ENCODE data around the gene PIM3.
"Not testable (repeated sequence)": the region's sequence is repeated elsewhere in the genome, so short reads cannot be mapped to it uniquely, and the experiment has no call there.

Gene PIM3

GRCh38 chr22:49943771-49944398 lies 16.7 kb upstream of the PIM3 start:
- DNase-seq, result no peak

DNA sequence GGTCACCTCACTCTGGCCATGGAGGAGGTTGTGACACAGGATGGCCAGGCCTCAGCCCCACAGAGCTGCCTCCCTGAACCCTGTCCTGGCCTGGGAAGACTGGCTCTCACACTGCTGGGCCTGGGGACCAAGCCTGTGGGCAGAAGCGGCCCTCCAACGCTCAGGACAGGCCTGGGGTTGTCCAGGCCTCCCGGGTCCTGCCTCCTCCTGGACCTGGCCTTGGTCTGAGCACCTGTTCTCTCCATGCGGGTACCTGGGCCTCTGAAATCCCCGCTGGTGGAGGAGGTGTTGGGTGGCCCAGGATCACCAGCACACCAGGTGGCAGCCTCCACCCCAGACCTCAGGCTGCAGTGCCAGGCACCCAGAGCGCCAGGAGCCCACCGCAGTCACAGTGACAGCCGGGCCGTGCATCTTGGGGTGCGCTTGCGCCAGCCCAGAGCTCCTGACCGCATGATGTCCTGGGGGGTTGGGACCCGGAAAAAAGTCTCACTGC lies 16.1 kb upstream of the PIM3 start:
- no peak for DNase-seq

- not testable (repeated sequence) for DNase-seq
Measured at GRCh38 chr22:49945042-49945794, 15.4 kb upstream of the PIM3 start.

- DNase-seq, result peak; percentile 24
Measured at GRCh38 chr22:49946612-49947295, 13.8 kb upstream of the PIM3 start.

GRCh38 chr22:49947296-49947622 lies 13.3 kb upstream of the PIM3 start:
- DNase-seq, result no peak

GRCh38 chr22:49948116-49948957 lies 12.2 kb upstream of the PIM3 start:
- DNase-seq, result no peak

DNA sequence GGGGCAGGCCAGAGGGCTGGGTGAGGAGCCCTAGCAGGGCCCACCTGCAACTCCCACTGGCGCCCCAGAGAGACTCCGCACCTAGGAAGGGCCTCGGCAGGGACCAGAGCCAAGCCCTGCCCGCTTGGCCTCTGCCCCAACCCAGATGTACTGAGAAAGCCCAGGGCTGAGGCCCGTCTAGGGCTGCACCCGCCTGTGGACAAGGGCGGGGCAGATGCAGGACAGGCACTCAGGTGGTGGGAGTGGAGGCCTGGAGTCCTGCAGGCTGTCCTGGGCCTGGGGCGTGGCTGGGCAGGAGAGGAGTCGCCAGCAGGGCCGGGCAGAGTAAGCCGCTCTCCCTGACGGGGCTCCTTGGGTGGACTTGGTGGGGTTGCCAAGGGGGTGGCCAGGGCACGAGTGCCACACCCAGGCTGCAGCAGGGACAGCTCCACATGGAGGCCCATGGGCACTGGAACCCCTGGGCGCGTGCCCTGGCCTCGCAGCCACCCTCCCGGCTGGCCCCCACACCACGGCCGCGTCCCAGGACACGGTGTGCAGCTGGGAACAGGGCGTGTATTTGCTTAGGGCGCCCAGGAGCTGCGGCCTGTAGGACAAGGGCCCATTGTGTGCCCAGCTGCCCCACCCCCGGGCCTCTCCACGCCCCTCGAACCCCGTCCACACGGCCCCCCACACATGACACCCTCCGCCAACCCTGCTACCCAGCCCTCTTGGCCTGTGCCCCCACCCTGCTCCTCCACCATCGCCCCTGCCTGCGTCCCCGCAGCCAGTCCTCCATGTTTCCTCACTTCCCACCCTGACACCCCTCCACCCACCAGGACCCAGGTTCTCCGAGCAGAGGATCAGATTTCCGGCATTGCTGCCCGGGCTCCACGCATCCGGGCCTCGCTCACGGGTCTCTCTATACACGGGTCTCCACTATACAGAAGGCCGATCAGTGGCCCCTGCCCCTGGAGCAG lies 11.3 kb upstream of the PIM3 start:
- no peak for DNase-seq

GRCh38 chr22:49949914-49950292 lies 10.7 kb upstream of the PIM3 start:
- DNase-seq, result no peak

DNA sequence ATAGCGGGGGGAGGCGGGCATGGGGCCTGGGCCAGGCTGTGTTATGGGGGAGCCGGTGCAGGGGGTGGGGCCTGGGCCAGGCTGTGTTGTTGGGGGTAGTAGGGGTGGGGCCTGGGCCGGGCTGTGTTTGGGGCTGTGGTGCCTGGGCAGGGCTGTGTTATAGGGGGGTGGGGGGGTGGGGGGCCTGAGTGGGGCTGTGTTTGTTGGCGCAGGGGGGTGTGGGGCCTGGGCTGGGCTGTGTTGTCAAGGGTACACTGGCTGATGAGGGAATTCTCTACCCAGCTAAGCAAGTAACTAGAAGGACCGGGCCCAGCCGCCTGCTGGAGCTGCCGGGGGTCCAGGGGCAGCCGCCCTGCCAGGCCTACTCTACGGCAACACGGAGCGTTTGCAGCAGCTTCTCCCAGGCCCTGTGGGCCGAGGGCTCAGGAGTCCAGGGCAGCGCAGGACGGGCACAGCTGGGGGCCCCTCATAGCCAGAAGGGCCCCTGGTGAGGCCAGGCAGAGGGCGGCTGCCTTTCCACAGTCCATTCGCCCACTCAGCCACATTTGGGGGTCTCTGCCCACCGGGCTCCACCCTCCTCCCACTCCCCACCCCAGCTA lies 10.1 kb upstream of the PIM3 start:
- DNase-seq, result no peak

DNA sequence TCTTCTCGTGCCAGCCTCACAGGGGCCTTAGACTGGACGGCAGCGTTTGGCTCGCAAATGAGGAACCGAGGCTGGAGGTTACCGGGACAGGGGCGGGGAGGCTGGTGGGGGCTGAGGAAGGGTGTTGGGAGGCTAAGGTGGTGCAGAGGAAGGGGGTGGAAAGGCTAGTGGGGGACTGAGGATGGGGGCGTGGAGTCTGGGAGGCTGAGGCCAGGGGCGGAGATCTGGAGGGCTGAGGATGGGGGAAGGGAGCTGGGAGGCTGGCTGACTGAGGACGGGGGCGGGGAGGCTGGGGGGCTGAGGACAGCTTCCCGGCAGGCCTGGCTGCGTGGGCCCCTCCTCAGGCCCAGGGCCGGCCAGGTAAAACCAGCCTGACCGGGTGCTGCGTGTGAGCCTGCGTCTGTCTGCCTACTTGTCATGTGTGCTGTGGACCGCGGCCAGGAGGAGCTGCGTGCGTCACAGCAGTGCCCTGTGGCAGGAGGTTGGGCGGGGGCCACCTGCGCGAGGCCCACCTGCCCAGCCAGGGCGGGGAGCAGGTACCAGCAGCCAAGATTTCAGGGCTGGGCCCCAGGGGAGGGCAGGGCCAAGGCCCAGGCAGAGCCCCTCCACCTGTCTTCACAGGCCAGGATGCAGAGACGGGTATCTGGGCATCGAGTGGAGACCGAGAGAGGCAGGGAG lies 9.4 kb upstream of the PIM3 start:
- DNase-seq, result peak; percentile 21

DNA sequence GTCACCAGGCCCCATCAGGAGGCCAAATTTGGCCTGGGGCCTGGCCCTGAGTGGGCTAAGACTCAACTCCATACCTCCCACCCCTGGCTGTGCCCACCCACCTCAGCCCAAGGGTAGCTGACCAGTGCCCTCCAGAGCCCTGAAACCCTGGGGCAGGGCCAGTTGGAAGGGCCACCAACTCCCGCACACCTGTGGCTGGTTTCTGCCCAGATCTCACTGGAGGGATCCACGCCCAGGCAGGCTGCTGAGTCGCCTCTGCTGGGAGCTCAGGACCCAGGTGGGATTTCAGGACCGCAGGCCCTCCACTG lies 8.9 kb upstream of the PIM3 start:
- no peak for DNase-seq

GRCh38 chr22:49951986-49952896 lies 8.3 kb upstream of the PIM3 start:
- DNase-seq, result no peak

- no peak for DNase-seq
Measured at GRCh38 chr22:49953027-49953679, 7.4 kb upstream of the PIM3 start.

DNA sequence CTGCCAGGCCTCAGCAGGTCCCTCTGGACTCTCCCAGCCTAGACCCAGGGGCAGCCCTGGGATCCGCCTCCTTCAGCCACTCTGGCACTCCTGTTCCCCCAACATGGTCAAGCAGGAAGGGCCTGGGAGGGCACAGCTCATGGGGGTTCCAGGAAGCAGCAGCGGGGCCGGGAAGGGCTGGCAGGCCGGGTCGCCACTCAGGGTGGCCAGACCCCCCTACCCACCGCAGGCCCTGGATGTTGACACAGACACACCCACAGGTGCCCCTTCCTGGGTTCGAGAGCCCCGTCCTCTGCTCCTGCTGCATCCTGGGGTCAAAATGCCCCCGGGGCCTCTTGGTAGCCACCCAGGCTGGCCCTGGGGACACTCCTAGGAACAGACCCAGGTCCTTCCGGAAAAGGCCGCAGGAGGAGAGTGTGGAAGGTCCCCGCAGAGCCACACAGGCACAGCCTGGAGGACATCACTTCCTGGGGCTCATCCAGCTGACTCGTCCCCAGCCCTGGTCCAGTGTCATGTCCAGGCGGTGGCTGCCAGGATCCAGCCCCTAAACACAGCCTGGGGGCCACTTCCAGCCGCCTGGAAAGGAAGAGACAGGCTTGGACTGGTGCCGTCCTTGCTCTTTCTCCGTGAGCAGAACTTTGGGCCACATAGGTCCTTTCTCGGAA lies 6.8 kb upstream of the PIM3 start:
- no peak for DNase-seq

GRCh38 chr22:49954354-49954753 lies 6.2 kb upstream of the PIM3 start:
- DNase-seq, result no peak

DNA sequence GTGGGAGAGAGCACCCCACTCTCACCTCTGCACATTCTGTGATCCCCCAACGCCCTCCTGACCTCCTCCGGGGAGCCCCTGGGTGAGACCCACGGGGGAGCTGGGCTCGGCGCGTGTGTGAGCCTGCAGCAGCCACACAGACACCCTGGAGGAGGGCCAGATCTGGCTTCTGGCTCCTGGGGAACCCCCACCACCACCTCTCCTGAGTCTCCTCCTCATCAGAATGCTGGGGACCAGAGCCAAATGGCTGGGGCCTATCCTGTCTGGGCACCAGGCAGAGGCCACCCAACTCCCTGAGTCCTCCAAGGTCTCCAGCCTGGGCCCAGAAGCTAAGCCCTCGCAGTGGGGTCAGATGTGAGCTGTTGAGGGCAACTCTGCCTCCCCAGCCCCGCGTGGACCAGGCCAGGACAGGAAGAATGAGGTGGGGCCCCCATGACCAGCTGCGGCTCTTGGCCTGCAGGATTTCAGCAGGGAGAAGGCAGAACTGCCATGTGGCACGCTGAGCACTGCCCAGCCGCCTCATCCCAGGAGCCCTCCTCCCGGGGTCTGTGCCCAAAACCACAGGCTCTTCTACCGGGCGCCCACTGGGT lies 5.5 kb upstream of the PIM3 start:
- no peak for DNase-seq

- no peak for DNase-seq
Measured at GRCh38 chr22:49955581-49956417, 4.8 kb upstream of the PIM3 start.

DNA sequence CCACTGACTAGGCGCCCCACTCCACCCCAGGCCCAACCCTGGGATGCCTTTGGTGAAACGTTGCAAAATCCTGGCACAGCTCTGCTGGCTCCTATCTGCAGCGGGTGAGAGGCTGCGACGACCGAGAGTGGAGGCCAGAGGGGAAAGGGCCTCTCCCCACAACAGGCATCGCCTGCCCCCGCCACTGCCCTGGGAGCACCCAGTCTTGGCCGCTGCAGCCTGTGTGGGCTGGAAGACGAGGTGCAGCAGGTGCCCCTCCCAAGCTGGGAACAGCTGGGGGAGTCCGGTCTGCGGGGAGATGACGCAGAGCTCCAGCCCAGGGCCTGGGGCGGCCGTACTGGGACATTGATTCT lies 4.2 kb upstream of the PIM3 start:
- DNase-seq, result no peak
